PC-9 (cell line): ENCODE data around the gene PDE6B. TPM values are rescaled to one million over a fixed set of nuclear protein-coding genes. Genes with fewer than 3 reads are reported as not detected.

Experiments used
- BruUV-seq: library from RNA; stranded (reverse); fragments of 400-500 nt; replicated peaks from 2 replicates; lab custom pipeline; 2021; lab: Mats Ljungman, UMichigan
- CTCF ChIA-PET: fragments of 300-600 bp; sonication (Branson Sonifier 250); formaldehyde crosslinking; loops from one replicate; lab custom pipeline; 2022; ENCODE audit warnings: antibody characterized with exemption; lab: Charles Lee
- POLR2A ChIA-PET: fragments of 300-600 bp; sonication (Branson Sonifier 250); formaldehyde crosslinking; loops from one replicate; lab custom pipeline; 2022; ENCODE audit warnings: antibody characterized with exemption; ENCODE audit not compliant: unreplicated experiment; lab: Charles Lee
- DNase-seq, 2 experiments: peaks; one replicate each; pipeline versions ENCODE4 v3.0.0 to v3.0.0-alpha.2; 2015 to 2022; ENCODE audit warnings: mixed read lengths in 1 of 2
- H2AFZ ChIP-seq: fragments of 200-600 bp; sonication (generic); 2 replicates; pipeline ENCODE4 v1.8.1; 2017; ENCODE audit warnings: antibody characterized with exemption
- H3F3A ChIP-seq: fragments of 200-600 bp; sonication (generic); 2 replicates; pipeline ENCODE4 v1.8.1; 2017; ENCODE audit warnings: antibody characterized with exemption, mild to moderate bottlenecking, low read depth; ENCODE audit not compliant: insufficient read depth
- H3K27ac ChIP-seq: fragments of 200-600 bp; sonication (generic); 2 replicates; pipeline ENCODE4 v1.6.1; 2016; ENCODE audit warnings: mixed run types
- H3K27me3 ChIP-seq: fragments of 200-600 bp; sonication (generic); 2 replicates; pipeline ENCODE4 v1.6.1; 2016; ENCODE audit warnings: low read depth, mixed run types; ENCODE audit not compliant: insufficient read depth
- H3K36me3 ChIP-seq: fragments of 200-600 bp; sonication (generic); 2 replicates; pipeline ENCODE4 v1.6.1; 2016; ENCODE audit warnings: low read depth, mixed run types
- H3K4me1 ChIP-seq: fragments of 200-600 bp; sonication (generic); replicated peaks from 2 replicates; pipeline ENCODE4 v1.6.1; 2016; ENCODE audit warnings: mixed run types; ENCODE audit not compliant: insufficient read depth
- H3K4me2 ChIP-seq: fragments of 200-600 bp; sonication (generic); 2 replicates; pipeline ENCODE4 v1.6.1; 2017; ENCODE audit warnings: mixed run types
- H3K4me3 ChIP-seq: fragments of 200-600 bp; sonication (generic); 2 replicates; pipeline ENCODE4 v1.6.1; 2016; ENCODE audit warnings: mixed run types
- H3K79me2 ChIP-seq: fragments of 200-600 bp; sonication (generic); 2 replicates; pipeline ENCODE4 v1.6.1; 2017; ENCODE audit warnings: low read depth, mixed run types
- H3K9me2 ChIP-seq: fragments of 200-600 bp; sonication (generic); 2 replicates; pipeline ENCODE4 v1.8.1; 2017; ENCODE audit warnings: mild to moderate bottlenecking; ENCODE audit not compliant: insufficient read depth
- H3K9me3 ChIP-seq: fragments of 200-600 bp; sonication (generic); 2 replicates; pipeline ENCODE4 v1.8.1; 2016; ENCODE audit warnings: low read depth; ENCODE audit not compliant: insufficient read depth
- H4K20me1 ChIP-seq: fragments of 200-600 bp; sonication (generic); 2 replicates; pipeline ENCODE4 v1.8.1; 2017; ENCODE audit not compliant: insufficient read depth
- CTCF ChIP-seq: fragments of 200-600 bp; sonication (generic); conservative IDR thresholded peaks from 2 replicates; pipeline ENCODE4 v1.6.1; 2017; ENCODE audit warnings: mixed run types, antibody characterized with exemption, mild to moderate bottlenecking, moderate library complexity
- EZH2 ChIP-seq: fragments of 200-600 bp; sonication (generic); IDR thresholded peaks from 2 replicates; pipeline ENCODE4 v1.8.0; 2017; ENCODE audit warnings: antibody characterized with exemption, low read depth
- intact Hi-C: fragments of 100-400 bp; cut with micrococcal nuclease; formaldehyde crosslinking; loops from one replicate; pipeline ENCODE4 v1.10.0; 2022; ENCODE audit not compliant: unreplicated experiment
- total RNA-seq: library from RNA; stranded (reverse); gene quantifications from 2 replicates; pipeline ENCODE4 v1.2.3, GENCODE V29; 2021

Gene PDE6B
- total RNA-seq, 1 experiment from 2014 or later, result 5.9 TPM

DNA sequence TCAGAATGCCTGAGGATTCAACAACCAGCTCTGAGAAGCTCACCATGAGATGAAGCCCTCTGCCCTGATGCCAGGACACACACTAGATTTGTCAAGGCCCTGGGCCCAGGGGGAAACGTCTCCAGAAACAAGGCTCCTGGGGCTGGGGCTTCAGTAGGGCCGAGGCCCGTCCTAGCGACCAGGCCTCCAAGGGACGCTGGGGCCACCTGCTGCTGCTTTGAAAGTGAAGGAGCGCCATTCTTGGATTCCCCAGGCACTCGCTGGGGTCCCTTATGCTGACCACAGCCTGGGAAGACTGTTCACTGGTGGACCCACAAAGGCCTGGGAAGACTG lies 23.9 kb downstream of the PDE6B start:
- no peak for DNase-seq
- TF ChIP-seq EZH2 (no peak), CTCF (no peak)
- Histone ChIP-seq H3K36me3 (no peaks in the 10 kb centered on the region), H4K20me1 (no peaks in the 10 kb centered on the region), H3K79me2 (no peaks in the 10 kb centered on the region), H3K9me2 (no peaks in the 10 kb centered on the region), H3K4me2 (no peak overlapping the region), H3K27ac (no peak overlapping the region), H3K27me3 (peaks cover 84% of the 10 kb centered on the region), H3K4me1 (no peaks in the 10 kb centered on the region), H2AFZ (no peak overlapping the region), H3F3A (no peaks in the 10 kb centered on the region), H3K9me3 (no peaks in the 10 kb centered on the region), H3K4me3 (no peak overlapping the region)
- BruUV-seq, result no TSS peak
- ChIA-PET CTCF (no interaction called here), POLR2A (no interaction called here)
- intact Hi-C loops, result no loop called here

GRCh38 chr4:649751-650310 lies 24.5 kb downstream of the PDE6B start:
- no peaks in the 10 kb centered on the region for H3F3A ChIP-seq
- TF ChIP-seq EZH2 (no peak), CTCF (no peak)
- ChIA-PET POLR2A (no interaction called here), CTCF (no interaction called here)
- intact Hi-C loops, result no loop called here
- no peak for DNase-seq
- no peak overlapping the region for H3K27ac ChIP-seq
- H3K4me2 ChIP-seq, result no peak overlapping the region
- BruUV-seq, result no TSS peak
- H3K36me3 ChIP-seq, result no peaks in the 10 kb centered on the region
- no peak overlapping the region for H2AFZ ChIP-seq
- no peaks in the 10 kb centered on the region for H4K20me1 ChIP-seq
- no peaks in the 10 kb centered on the region for H3K9me2 ChIP-seq
- H3K27me3 ChIP-seq, result peaks cover 83% of the 10 kb centered on the region
- H3K9me3 ChIP-seq, result no peaks in the 10 kb centered on the region
- no peaks in the 10 kb centered on the region for H3K4me1 ChIP-seq
- no peak overlapping the region for H3K4me3 ChIP-seq
- H3K79me2 ChIP-seq, result no peaks in the 10 kb centered on the region

DNA sequence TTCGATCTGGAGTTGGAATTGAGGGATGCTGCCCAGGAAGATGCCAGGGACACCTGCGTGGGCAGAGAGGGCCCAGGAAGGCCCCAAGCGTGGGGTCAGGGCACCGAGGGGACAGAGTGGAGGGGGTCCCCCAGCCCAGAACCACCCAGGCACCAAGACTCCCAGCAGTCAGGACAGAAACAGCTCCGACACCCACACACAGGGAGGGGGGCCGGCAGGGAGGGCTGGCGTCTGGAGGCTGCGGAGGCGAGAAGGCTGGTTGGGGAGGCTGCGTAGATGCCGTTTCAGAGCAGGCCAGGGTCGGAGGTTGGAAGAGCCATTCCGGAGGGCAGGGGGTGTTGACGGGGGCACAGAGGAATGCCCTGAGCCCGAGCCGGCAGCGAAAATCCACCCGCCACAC lies 25.1 kb downstream of the PDE6B start:
- no peak overlapping the region for H3K27ac ChIP-seq
- POLR2A ChIA-PET, result no interaction called here
- BruUV-seq, result no TSS peak
- H3K4me1 ChIP-seq, result no peaks in the 10 kb centered on the region
- no peak overlapping the region for H3K4me3 ChIP-seq
- H3K27me3 ChIP-seq, result peaks cover 82% of the 10 kb centered on the region
- H3K4me2 ChIP-seq, result no peak overlapping the region
- intact Hi-C loops, result no loop called here
- H3K79me2 ChIP-seq, result no peaks in the 10 kb centered on the region
- no peaks in the 10 kb centered on the region for H4K20me1 ChIP-seq
- no peaks in the 10 kb centered on the region for H3K9me3 ChIP-seq
- CTCF ChIA-PET, result no interaction called here
- TF ChIP-seq EZH2 (no peak), CTCF (no peak)
- H3F3A ChIP-seq, result no peaks in the 10 kb centered on the region
- no peaks in the 10 kb centered on the region for H3K36me3 ChIP-seq
- no peaks in the 10 kb centered on the region for H3K9me2 ChIP-seq
- DNase-seq, result no peak
- no peak overlapping the region for H2AFZ ChIP-seq
